Activated T-cell treated with anti-CD3 and anti-CD28 coated beads for 24 hours (primary cell): ENCODE measurements around the gene OR52A1.

Source experiments
- DNase-seq: peaks from one replicate; pipeline ENCODE4 v3.0.0-alpha.2; 2020; ENCODE audit warnings: low read depth

The OR52A1 gene

DNA sequence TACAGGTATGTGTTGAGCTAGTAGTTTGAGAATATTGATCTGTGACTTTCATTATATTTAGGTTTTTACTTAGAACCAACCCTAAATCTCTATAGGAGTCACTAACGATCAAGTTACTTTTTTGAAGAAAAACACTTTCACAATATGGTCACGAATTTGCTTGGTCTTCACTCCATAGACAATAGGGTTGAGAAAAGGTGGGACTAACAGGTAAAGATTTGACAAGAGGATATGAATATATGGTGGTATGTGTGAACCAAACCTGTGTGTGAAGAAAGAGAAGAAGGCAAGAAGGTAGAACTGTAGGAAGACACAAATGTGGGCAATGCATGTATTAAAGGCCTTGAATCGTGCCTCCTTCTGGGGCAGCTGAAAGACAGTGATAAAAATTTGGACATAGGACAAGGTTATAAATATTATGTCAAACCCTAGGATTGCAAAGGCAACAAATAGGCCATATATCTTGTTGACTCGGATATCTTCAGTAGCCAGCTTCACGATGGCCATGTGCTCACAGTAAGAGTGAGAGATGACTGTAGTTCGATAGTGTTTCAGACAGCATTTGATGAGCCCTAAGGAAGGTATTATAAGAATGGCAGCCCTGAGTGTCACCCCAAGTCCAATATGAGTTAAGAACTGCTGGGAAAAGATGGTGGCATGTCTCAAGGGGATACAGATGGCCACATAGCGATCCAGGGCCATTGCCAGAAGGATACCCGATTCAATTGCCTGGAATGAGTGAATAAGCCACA lies 22.8 kb downstream of the OR52A1 start:
- DNase-seq = no peak

- no peak for DNase-seq
Measured at GRCh38 chr11:5129457-5129877, 25.1 kb downstream of the OR52A1 start.

DNA sequence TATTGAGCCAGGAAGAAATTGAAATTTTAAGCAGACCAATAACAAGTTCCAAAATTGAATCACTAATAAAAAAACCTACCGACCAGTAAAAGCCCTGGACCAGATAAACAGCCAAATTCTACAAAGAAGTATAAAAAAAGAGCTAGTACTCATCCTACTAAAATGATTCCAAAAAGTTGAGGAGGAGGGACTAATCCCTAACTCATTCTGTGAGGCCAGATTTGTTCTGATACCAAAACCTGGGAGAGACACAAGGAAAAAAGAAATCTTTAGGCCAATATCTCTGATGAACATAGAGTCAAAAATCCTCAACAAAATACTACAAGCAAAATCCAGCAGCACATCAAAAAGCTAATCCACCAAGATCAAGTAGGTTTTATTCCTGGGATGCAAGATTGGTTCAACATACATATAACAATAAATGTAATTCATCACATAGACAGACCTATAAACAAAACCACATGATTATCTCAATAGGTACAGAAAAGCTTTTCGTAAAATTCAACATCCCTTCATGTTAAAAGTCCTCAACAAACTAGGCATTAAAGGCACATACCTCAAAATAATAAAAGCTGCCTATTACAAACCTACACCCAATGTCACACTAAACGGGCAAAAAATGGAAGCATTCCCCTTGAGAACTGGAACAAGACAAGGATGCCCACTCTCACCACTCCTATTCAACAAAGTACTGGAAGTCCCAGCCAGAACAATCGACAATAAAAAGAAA lies 29.5 kb downstream of the OR52A1 start:
- no peak for DNase-seq

DNA sequence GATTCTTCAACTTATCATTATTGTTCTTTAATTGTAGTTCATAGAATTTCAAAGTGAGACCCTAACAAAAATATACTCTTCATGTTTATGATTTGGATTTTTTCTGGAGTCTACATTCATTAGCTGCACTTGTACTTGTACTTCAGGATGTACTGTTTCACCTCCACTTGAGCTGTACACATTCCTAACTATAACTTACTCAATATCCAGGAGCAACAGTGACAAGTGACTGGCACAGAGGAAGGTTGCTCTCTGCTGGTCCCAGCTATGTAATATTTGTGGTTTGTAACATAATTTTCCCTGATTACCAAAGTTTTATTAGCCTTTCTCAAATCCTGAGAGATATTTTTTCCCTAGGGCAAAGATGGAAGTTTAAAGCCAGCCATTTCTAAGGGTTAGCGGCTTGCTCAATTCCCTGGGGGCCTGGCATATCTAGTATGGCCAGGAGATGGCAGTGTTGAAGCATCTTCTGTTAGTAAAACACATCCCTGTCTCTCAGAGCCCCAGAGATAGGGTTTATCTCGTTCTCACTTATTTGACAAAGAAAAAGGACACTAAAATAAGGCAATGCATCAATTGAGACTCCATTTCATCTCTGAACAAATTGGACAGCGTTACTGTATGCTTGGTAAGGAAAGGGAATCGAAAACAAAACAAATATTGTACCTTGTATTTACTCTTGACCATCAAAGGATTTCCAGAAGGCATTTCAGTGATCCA lies 30.6 kb downstream of the OR52A1 start:
- peak; percentile 30 for DNase-seq

DNA sequence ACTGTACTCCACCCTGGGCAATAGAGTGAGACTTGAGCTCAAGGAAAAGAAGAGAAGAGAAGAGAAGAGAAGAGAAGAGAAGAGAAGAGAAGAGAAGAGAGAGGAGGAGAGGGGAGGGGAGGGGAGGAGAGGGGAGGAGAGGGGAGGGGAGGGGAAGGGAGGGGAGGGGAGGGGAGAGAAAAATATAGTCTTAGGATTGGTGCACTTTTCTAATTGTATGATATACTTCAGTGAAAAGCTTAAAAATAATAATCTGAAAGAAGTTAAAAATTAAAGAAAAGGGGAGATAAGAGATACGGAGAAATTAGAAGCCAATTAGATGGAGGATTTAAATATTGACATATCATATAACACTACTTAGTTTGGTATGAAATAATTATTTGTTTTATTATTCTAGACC lies 35.7 kb downstream of the OR52A1 start:
- DNase-seq = no peak

DNA sequence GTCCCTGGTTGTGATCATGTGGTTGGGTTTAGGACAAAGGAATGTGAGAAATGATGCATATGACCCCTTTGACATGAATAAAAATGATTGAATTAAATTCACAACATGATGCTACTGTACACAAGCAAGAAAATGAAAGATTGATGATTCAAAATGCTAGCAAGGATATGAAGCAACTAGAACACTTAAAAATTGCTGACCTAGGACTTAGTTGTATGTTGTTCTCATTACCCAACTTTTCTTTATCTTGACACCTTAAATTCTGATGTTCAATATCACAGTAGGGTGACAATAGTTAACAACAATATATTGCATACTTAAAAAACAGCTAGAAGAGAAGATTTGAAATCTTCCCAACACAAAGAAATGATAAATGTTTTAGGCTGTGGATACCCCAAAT lies 37.0 kb downstream of the OR52A1 start:
- DNase-seq = no peak

DNA sequence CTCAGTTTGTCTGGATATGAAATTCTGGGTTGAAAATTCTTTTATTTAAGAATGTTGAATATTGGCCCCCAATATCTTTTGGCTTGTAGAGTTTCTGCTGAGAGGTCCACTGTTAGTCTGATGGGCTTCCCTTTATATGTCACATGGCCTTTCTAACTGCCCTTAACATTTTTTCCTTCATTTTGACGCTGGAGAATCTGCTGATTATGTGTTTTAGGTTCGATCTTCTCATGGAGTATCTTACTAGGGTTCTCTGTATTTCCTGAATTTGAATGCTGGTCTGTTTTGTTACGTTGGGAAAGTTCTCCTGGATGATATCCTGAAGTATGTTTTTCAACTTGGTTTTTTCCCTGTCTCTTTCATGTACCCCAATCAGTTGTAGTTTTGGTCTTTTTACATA lies 39.2 kb downstream of the OR52A1 start:
- no peak for DNase-seq

GRCh38 chr11:5107285-5107684 lies 47.3 kb downstream of the OR52A1 start:
- no peak for DNase-seq

- DNase-seq = no peak
Measured at GRCh38 chr11:5103066-5103465, 51.5 kb downstream of the OR52A1 start.

DNA sequence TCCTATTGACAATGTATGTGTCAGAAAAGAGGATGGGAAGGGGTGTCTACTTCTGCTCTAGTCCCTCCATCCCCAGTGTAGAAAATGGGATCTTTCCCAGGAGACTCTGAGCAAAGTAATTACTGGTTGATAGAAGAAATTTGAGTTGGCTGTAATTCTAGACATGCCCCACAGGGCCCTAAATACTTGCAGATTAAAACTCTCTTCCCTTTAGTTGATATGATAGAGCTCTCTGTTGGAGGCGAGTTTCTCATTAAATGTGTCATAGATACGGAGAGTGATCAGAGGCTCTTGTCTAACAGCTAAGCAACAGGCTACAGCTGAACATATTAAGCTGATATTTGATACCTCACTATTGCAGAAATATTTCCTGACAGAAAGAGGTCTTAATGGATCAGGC lies 52.3 kb downstream of the OR52A1 start:
- no peak for DNase-seq

DNA sequence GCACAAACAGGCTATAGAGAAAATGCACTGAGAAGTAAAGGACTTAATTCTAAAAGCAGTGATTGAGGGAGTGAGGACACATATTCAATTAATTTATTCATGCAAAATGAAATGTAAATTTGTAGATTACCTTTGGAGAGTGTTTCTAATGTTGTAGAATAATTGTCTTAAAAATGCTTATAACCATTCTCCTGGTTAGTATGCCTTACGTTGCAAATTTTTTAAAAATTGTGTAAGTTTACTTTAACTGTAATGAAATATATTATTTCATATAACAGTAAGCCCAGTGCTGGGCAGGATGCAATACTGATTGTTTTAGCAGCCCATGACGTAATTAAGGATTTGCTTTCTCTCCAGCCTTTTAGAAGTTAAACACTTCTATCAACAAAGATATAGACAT lies 58.5 kb downstream of the OR52A1 start:
- no peak for DNase-seq
